Neural crest cell (in vitro differentiated cells): ENCODE results near the gene MARK2. TPM values are rescaled to one million over a fixed set of nuclear protein-coding genes. Genes with fewer than 3 reads are reported as not detected.

Experiments
- DNase-seq: peaks from one replicate; pipeline ENCODE4 v3.0.0; 2021; ENCODE audit warnings: low read depth, mixed read lengths, low spot score
- H3K27ac Mint-ChIP-seq: one replicate; pipeline ENCODE4 v1.8.0; 2021; ENCODE audit warnings: mild to moderate bottlenecking, mixed read lengths; ENCODE audit not compliant: unreplicated experiment
- H3K27me3 Mint-ChIP-seq: 2 replicates; pipeline ENCODE4 v1.8.0; 2021; ENCODE audit warnings: low read depth, mild to moderate bottlenecking, mixed read lengths
- H3K36me3 Mint-ChIP-seq: 2 replicates; pipeline ENCODE4 v1.8.0; 2021; ENCODE audit warnings: low read depth, mild to moderate bottlenecking, mixed read lengths
- H3K4me1 Mint-ChIP-seq: 2 replicates; pipeline ENCODE4 v1.8.0; 2021; ENCODE audit warnings: mixed read lengths
- H3K4me3 Mint-ChIP-seq: one replicate; pipeline ENCODE4 v1.8.0; 2021; ENCODE audit warnings: mild to moderate bottlenecking, mixed read lengths
- H3K9me3 Mint-ChIP-seq: 2 replicates; pipeline ENCODE4 v1.8.0; 2021; ENCODE audit warnings: mixed read lengths
- CTCF ChIP-seq: fragments of 200-600 bp; sonication (generic); conservative IDR thresholded peaks from 2 replicates; pipeline ENCODE4 v1.5.0; 2021; ENCODE audit warnings: antibody characterized with exemption, mild to moderate bottlenecking
- total RNA-seq: library from RNA; stranded (reverse); gene quantifications from 2 replicates; pipeline ENCODE4 v1.2.1, GENCODE V29; 2021

MARK2 gene
- total RNA-seq, 1 donor from 2014 or later: 42.4 TPM

DNA sequence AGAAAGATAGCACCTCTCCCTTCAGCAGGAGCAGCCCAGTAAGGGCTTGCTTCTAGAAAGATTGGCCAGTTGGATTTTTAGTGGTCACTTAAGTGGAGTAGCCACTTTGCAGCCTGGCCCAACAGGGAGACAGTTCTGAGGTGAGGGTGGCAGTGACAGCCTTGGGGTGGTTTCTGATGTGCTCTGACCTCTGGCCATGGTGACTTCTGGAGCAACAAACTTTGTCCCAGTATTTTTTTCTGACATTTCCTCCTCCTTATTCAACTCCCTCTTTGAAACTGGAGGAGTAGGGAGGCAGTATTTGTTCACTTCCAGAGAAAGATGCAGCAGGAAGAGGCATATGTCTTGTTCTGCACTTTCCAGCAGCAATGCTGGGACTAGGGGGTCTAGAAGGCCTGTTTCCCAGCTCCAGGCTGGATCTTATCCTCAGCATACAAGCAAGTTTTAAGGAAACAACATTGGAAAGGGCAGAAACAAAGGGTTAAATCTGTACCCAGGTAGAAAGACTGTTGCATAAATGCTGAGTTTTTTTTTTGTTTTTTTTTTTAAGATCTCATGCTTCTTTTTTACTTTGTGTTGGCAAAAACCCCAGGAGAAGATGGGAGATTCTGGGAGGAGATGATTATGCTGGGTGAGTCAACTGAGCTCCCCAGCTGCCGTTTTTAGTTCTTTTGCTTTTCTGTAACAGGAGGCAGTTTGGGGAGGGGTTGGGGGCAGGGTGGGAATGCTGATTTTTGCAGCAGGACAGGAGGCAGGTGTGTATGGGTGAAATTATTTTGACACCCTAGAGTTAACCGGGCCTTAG lies 40.9 kb downstream of the MARK2 start:
- H3K4me3 Mint-ChIP-seq: peak overlapping the region; percentile 0
- no peak for DNase-seq
- H3K27me3 Mint-ChIP-seq: no peaks in the 10 kb centered on the region
- H3K27ac Mint-ChIP-seq: no peak overlapping the region
- no peaks in the 10 kb centered on the region for H3K36me3 Mint-ChIP-seq
- no peaks in the 10 kb centered on the region for H3K9me3 Mint-ChIP-seq
- no peak for TF ChIP-seq CTCF
- peaks cover 52% of the 10 kb centered on the region for H3K4me1 Mint-ChIP-seq

- Mint-ChIP-seq H3K9me3 (no peaks in the 10 kb centered on the region), H3K27ac (no peak overlapping the region), H3K4me3 (no peak overlapping the region), H3K27me3 (no peaks in the 10 kb centered on the region), H3K36me3 (no peaks in the 10 kb centered on the region), H3K4me1 (peaks cover 51% of the 10 kb centered on the region)
- TF ChIP-seq CTCF: no peak
- DNase-seq: no peak
Observed at GRCh38 chr11:63880403-63880790, 41.5 kb downstream of the MARK2 start.

DNA sequence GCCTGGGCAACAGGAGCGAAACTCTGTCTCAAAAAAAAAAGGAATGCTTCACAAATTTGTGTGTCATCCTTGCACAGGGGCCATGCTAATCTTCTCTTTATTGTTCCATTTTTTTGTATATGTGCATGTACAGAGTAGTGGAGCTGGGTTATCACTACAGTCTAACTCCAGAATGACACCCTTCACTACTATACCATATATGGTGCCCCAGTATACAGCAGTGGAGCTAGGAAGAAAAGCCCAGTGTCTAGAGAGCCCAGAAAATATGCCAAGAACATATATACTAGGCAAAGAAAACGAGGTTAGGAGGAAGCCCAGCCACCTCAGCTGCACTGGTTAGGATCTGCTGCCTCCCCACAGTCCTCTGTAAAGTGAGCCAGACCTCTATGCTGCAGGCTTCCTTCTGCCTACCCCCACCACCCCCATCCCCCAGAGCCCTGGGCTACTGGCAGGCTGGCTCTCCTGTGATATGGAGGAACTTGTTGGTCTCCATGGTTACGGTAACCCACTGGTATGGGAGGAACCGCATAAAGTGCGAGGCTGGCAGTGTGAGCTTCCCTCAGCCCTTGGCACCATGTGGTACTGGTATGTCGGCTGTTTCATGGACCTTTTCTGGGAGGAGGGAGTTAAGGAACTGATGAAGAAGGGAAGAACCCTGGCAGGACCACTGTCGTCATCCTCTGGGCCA lies 43.8 kb downstream of the MARK2 start:
- no peak for TF ChIP-seq CTCF
- H3K36me3 Mint-ChIP-seq: no peaks in the 10 kb centered on the region
- no peak overlapping the region for H3K4me3 Mint-ChIP-seq
- H3K4me1 Mint-ChIP-seq: peaks cover 58% of the 10 kb centered on the region
- no peak for DNase-seq
- no peaks in the 10 kb centered on the region for H3K27me3 Mint-ChIP-seq
- H3K9me3 Mint-ChIP-seq: no peaks in the 10 kb centered on the region
- peak overlapping the region; percentile 43 for H3K27ac Mint-ChIP-seq

- no peak for TF ChIP-seq CTCF
- no peaks in the 10 kb centered on the region for H3K27me3 Mint-ChIP-seq
- H3K4me3 Mint-ChIP-seq: no peak overlapping the region
- H3K9me3 Mint-ChIP-seq: no peaks in the 10 kb centered on the region
- H3K4me1 Mint-ChIP-seq: peaks cover 61% of the 10 kb centered on the region
- DNase-seq: no peak
- peak overlapping the region; percentile 57 for H3K27ac Mint-ChIP-seq
- no peaks in the 10 kb centered on the region for H3K36me3 Mint-ChIP-seq
Observed at GRCh38 chr11:63883791-63884190, 44.9 kb downstream of the MARK2 start.

GRCh38 chr11:63884196-63884932 lies 45.5 kb downstream of the MARK2 start:
- Mint-ChIP-seq H3K4me1 (peaks cover 60% of the 10 kb centered on the region), H3K27ac (peak overlapping the region; percentile 19), H3K4me3 (no peak overlapping the region), H3K27me3 (no peaks in the 10 kb centered on the region), H3K9me3 (no peaks in the 10 kb centered on the region), H3K36me3 (no peaks in the 10 kb centered on the region)
- DNase-seq: no peak
- TF ChIP-seq CTCF: no peak
